Measurements from ENCODE around the gene SLC7A14.

Gene SLC7A14

GRCh38 chr3:170467571-170468147 is 118.2 kb downstream of the SLC7A14 start:
- no peak for DNase-seq

- no peak for DNase-seq
Measured at GRCh38 chr3:170467007-170467406, 118.9 kb downstream of the SLC7A14 start.

- no peak for DNase-seq
Measured at GRCh38 chr3:170465955-170466354, 119.9 kb downstream of the SLC7A14 start.

GRCh38 chr3:170463011-170463410 is 122.9 kb downstream of the SLC7A14 start:
- DNase-seq, result no peak

- no peak for DNase-seq
Measured at GRCh38 chr3:170458285-170458684, 127.6 kb downstream of the SLC7A14 start.

GRCh38 chr3:170454509-170454908 is 131.4 kb downstream of the SLC7A14 start:
- DNase-seq, result no peak

- no peak for DNase-seq
Measured at GRCh38 chr3:170450039-170450438, 135.8 kb downstream of the SLC7A14 start.

- DNase-seq, result no peak
Measured at GRCh38 chr3:170448584-170448983, 137.3 kb downstream of the SLC7A14 start.

GRCh38 chr3:170443457-170443856 is 142.4 kb downstream of the SLC7A14 start:
- DNase-seq, result no peak

GRCh38 chr3:170442947-170443346 is 142.9 kb downstream of the SLC7A14 start:
- DNase-seq, result no peak

GRCh38 chr3:170441412-170441811 is 144.5 kb downstream of the SLC7A14 start:
- DNase-seq, result no peak

- no peak for DNase-seq
Measured at GRCh38 chr3:170440344-170440743, 145.5 kb downstream of the SLC7A14 start.

- no peak for DNase-seq
Measured at GRCh38 chr3:170438836-170439235, 147.0 kb downstream of the SLC7A14 start.

GRCh38 chr3:170437696-170438407 is 148.0 kb downstream of the SLC7A14 start:
- DNase-seq, result no peak

- DNase-seq, result no peak
Measured at GRCh38 chr3:170437176-170437575, 148.7 kb downstream of the SLC7A14 start.

- no peak for DNase-seq
Measured at GRCh38 chr3:170436697-170437096, 149.2 kb downstream of the SLC7A14 start.

GRCh38 chr3:170432416-170432815 is 153.5 kb downstream of the SLC7A14 start:
- no peak for DNase-seq

- DNase-seq, result no peak
Measured at GRCh38 chr3:170431054-170431453, 154.8 kb downstream of the SLC7A14 start.

- DNase-seq, result peak; percentile 72
Measured at GRCh38 chr3:170429050-170429449, 156.8 kb downstream of the SLC7A14 start.

GRCh38 chr3:170428095-170428494 is 157.8 kb downstream of the SLC7A14 start:
- DNase-seq, result no peak

GRCh38 chr3:170426240-170426797 is 159.6 kb downstream of the SLC7A14 start:
- peak; percentile 68 for DNase-seq

GRCh38 chr3:170425491-170426239 is 160.2 kb downstream of the SLC7A14 start:
- DNase-seq, result no peak

- DNase-seq, result no peak
Measured at GRCh38 chr3:170424879-170425278, 161.0 kb downstream of the SLC7A14 start.

All from MV-4-11 (cell line).